NCI-H2081 treated with DMSO at 0.1 percent for 48 hours (cell line): ENCODE results near the gene MPP1.
"Not testable (repeated sequence)": the region's sequence is repeated elsewhere in the genome, so short reads cannot be mapped to it uniquely, and the experiment has no call there.

ENCODE experiments used
- DNase-seq: peaks from one replicate; lab custom pipeline; 2025; lab: John Stamatoyannopoulos, UW

MPP1 gene

DNA sequence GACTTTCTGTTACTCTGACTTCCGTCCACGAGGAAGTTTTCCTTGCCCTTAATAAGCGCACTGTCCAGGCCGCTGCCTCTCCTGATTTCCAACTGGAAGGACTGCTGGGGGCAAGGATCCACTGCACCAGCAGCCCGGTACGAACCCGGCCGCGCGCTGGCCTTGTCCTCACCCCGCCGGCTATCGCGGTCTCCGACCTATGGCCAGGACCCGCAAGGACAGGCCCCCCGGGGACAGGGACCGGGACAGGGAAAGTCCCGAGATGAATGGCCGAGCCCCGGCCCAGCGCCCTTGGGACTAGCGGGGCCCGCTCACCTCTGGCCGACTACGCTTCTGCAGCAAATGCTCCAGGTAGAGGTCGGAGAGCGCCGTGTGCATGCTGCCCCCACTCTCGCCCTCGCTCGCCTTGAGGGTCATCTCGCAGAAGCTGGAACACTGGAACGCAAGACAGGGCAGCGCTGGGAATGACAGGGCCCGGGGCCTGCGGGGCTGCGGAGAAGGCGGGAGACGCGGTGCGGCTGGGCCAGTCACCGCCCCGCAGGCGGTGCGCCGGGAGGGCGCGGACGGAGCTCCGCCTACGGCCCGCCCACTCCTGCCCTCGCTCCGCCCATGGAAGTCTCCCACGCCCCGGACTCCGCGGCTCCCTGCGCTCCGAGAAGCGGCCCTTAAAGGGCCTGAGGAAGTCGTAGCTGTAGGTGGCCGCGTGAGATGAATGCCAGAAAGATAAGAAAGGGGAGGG is at the start of gene MPP1:
Gene MPP1 (minus strand): TSS at position 529 of the 739 bp plus-strand sequence. CDS start 112 bp downstream, at position 417.
- no peak for DNase-seq

- DNase-seq: no peak
Observed at GRCh38 chrX:154850957-154851611, 45.8 kb upstream of the MPP1 start.

DNA sequence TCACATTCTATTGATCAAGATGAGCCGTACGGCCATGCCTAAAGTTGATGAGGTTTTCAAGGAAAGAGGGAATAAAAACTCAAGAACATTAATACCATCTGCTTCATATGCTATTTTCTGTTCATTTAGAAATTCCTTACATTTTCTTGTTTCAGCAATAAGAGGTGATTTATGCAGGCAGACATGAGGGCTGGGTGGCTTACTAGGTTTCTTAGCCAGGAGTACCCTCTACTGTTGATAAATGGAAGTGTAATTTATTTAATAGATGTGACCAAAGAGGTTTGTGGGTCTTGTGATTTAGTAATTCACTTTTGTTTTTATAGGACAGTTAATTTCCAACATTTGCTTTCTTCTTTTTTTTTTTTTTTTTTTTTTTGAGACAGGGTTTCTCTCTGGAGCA is 35.6 kb upstream of the MPP1 start:
- peak; percentile 3 for DNase-seq

DNA sequence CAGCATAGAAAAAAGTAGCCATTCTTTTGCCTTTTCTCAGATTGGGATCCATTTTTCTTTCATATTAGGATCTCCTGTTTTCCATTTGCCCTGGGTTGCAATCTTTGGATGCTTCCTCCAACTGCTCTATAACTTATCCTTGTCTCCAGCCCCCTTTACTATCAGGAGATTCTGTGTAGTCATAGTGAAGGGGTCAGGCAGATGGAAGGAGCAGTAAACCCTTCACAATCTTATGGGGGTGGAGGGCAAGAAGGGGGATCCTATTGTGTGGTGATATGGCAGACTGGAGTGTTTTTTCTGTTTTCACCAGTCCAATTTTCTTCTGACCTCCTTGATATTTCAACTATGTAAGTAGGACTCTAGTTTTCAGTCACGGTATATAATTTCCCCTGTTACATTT is 30.9 kb upstream of the MPP1 start:
- DNase-seq: no peak

DNA sequence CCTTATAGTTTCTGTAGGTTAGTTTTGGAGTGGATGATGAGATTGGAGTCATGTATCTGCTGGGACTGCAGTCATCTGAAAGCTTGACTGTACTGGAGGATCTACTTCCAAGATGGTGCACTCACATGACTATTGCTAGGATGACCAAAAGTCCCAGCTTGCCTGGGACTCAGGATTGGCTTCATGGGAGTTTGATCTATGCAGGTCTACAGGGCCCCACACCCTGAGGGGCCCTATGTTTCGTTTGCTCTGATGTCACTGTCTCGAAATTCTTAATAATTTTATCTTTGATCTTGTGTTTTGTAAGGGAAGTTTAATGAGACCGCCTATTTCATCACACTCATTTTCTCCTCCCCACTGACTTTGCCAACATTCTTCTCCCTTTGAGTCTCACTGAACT is 29.3 kb upstream of the MPP1 start, which contains the start of gene SMIM9:
Gene SMIM9 (minus strand): TSS at position 101 of the 400 bp plus-strand sequence. CDS start 3,806 bp downstream, outside the sequence.
- no peak for DNase-seq

GRCh38 chrX:154833746-154834274 is 28.5 kb upstream of the MPP1 start:
- DNase-seq: no peak

GRCh38 chrX:154829926-154830442 is 24.7 kb upstream of the MPP1 start:
- DNase-seq: no peak

DNA sequence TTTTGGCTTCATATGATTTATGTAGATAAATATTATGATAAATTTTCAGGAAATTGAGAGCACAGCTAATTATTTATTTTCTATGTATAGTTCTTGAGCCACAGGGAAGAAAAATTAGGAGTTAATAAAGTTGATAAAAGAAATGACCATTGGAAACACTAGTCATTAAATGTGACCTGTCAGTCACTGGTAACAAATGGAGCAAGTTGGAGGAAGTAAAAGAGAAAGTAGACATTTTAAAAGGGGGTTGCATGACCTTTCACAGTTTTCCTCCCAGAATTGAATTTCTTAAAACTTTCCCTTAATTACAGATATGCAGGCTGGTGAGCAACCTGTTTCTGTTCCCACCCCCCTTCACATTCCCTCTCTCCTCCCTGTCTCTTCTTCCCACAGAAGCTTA is 23.8 kb upstream of the MPP1 start:
- no peak for DNase-seq

DNA sequence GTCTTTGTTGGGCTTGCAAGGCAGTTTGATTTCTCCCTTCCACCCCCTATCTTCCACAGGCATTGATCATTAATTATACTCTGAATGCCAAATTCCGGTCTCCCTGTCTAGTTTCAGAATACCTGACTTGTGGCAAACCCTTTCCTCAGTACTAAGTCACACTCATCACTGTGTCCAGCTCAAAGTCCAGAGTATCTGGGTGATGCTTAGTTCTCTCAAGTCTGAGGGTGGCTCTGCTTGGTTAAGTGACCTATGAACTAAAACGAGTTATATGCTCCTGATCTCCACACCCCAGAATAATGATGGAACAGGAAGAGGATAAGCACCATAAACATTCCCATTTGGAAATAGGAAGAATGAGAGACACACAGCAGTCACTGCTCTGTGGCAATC is 22.7 kb upstream of the MPP1 start:
- DNase-seq: no peak

DNA sequence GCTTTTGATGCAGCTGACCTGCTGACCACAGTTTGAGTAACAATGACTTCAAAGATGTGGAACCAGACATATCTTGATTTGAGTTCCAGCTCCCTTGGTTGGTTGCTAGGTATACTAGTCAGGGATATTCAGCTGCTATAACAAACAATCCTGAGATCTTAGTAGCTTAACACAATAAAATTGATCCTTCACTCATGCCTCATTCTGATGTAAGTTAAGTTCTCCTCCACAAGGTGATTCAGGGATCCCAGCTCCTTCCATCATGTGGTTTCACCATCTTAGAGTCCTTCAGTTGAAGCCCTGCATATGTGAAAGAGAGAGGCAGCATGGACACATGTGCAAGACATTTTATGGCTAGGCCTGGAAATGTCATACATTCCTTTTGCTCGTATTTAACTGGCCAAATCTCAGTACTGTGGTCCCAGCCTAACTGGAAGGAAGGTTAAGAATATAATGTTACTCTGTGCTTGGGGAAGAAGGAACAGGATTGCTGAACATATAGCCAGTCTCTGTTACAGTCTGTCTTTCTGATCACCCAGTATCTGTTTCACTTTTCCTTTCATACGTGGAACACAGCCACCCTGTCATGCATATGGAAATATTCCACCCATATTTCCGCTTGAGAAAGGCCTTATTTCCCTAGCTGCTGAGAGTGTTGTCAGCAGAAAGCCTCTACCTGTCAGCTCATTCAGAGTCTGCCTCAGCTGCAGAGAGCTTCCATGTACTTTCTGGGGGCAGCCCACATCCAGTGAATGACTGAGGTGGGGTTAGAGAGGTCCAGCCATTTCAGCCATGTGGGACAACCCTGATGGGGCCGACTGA is 22.1 kb upstream of the MPP1 start:
- no peak for DNase-seq

DNA sequence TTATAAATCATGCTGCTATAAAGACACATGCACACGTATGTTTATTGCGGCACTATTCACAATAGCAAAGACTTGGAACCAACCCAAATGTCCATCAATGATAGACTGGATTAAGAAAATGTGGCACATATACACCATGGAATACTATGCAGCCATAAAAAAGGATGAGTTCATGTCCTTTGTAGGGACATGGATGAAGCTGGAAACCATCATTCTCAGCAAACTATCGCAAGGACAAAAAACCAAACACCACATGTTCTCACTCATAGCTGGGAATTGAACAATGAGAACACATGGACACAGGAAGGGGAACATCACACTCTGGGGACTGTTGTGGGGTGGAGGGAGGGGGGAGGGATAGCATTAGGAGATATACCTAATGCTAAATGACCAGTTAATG is 20.3 kb upstream of the MPP1 start:
- not testable (repeated sequence) for DNase-seq

- no peak for DNase-seq
Observed at GRCh38 chrX:154824638-154825037, 19.4 kb upstream of the MPP1 start.

GRCh38 chrX:154822029-154822428 is 16.7 kb upstream of the MPP1 start:
- DNase-seq: no peak

DNA sequence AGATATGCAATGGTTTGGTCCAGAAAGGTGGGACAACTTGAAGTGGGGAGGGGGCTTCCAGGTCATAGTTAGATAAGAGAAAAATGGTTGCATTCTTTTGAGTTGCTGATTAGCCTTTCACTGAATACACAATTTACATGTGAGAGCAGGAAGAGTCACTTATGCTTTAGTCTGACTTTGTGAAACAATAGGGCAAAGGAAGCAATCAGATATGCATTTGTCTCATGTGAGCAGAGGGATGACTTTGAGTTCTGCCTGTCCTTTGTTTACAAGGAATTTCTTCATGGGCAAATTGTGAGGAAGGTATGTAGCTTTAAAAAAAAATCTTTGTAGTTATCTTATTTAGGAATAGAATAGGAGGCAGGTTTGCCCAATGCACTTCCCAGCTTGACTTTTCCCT is 16.2 kb upstream of the MPP1 start:
- no peak for DNase-seq

- no peak for DNase-seq
Observed at GRCh38 chrX:154819771-154820341, 14.6 kb upstream of the MPP1 start.

GRCh38 chrX:154818916-154819770 is 13.9 kb upstream of the MPP1 start:
- no peak for DNase-seq

GRCh38 chrX:154817048-154817618 is 11.8 kb upstream of the MPP1 start:
- not testable (repeated sequence) for DNase-seq

GRCh38 chrX:154816326-154816898 is 11.1 kb upstream of the MPP1 start:
- DNase-seq: not testable (repeated sequence)

GRCh38 chrX:154815274-154815818 is 10.1 kb upstream of the MPP1 start:
- no peak for DNase-seq

GRCh38 chrX:154813801-154814200 is 8.5 kb upstream of the MPP1 start:
- DNase-seq: no peak
